H9 (cell line): Measurements from ENCODE around the gene SYK. TPM values are rescaled to one million over a fixed set of nuclear protein-coding genes. Genes with fewer than 3 reads are reported as not detected.

Source experiments
- DNase-seq: peaks from one replicate; pipeline ENCODE4 v3.0.0-alpha.2; 2017
- H2AFZ ChIP-seq: one replicate; pipeline ENCODE4 v1.6.1; 2013; ENCODE audit warnings: mild to moderate bottlenecking, low read length, control low read depth, moderate library complexity
- H2AK5ac ChIP-seq: 2 replicates; pipeline ENCODE4 v1.6.1; 2013; ENCODE audit warnings: low read length, control low read depth, mixed read lengths; ENCODE audit not compliant: insufficient read length
- H2BK120ac ChIP-seq: one replicate; pipeline ENCODE4 v1.6.1; 2013; ENCODE audit warnings: low read depth, mild to moderate bottlenecking, low read length, control low read depth, inconsistent platforms; ENCODE audit not compliant: poor library complexity, severe bottlenecking
- H2BK12ac ChIP-seq: 2 replicates; pipeline ENCODE4 v1.6.1; 2013; ENCODE audit warnings: low read length, control low read depth, mixed read lengths, low read depth; ENCODE audit not compliant: insufficient read length
- H2BK15ac ChIP-seq: 2 replicates; pipeline ENCODE4 v1.6.1; 2013; ENCODE audit warnings: low read depth, low read length, control low read depth
- H2BK20ac ChIP-seq: one replicate; pipeline ENCODE4 v1.6.1; 2013; ENCODE audit warnings: low read depth, mild to moderate bottlenecking, low read length, control low read depth, inconsistent platforms; ENCODE audit not compliant: poor library complexity, severe bottlenecking
- H2BK5ac ChIP-seq: 2 replicates; pipeline ENCODE4 v1.6.1; 2013; ENCODE audit warnings: low read length, control low read depth, mixed read lengths; ENCODE audit not compliant: insufficient read length
- H3K14ac ChIP-seq: 2 replicates; pipeline ENCODE4 v1.6.1; 2013; ENCODE audit warnings: low read length, control low read depth; ENCODE audit not compliant: insufficient read depth
- H3K18ac ChIP-seq: 2 replicates; pipeline ENCODE4 v1.6.1; 2013; ENCODE audit warnings: low read depth, mild to moderate bottlenecking, mixed read lengths, low read length, control low read depth; ENCODE audit not compliant: insufficient read length
- H3K23ac ChIP-seq: 2 replicates; pipeline ENCODE4 v1.6.1; 2013; ENCODE audit warnings: low read length, control low read depth, mixed read lengths, low read depth; ENCODE audit not compliant: insufficient read length
- H3K23me2 ChIP-seq: 2 replicates; pipeline ENCODE4 v1.6.1; 2013; ENCODE audit warnings: low read depth, mild to moderate bottlenecking, mixed read lengths, low read length, control low read depth; ENCODE audit not compliant: insufficient read length, poor library complexity, severe bottlenecking
- H3K27ac ChIP-seq: 2 replicates; pipeline ENCODE4 v1.5.1; 2013; ENCODE audit warnings: low read length, control low read depth, mixed read lengths, low read depth; ENCODE audit not compliant: insufficient read length
- H3K27me3 ChIP-seq: 2 replicates; pipeline ENCODE4 v1.6.1; 2013; ENCODE audit warnings: low read length, control low read depth, inconsistent platforms; ENCODE audit not compliant: insufficient read depth
- H3K4ac ChIP-seq: 2 replicates; pipeline ENCODE4 v1.6.1; 2013; ENCODE audit warnings: low read depth, mild to moderate bottlenecking, control low read depth, inconsistent platforms, low read length, moderate library complexity
- H3K4me1 ChIP-seq: 2 replicates; pipeline ENCODE4 v1.6.1; 2013; ENCODE audit warnings: low read length, control low read depth, inconsistent platforms; ENCODE audit not compliant: insufficient read depth
- H3K4me2 ChIP-seq: 2 replicates; pipeline ENCODE4 v1.6.1; 2013; ENCODE audit warnings: low read length, control low read depth, mixed read lengths; ENCODE audit not compliant: insufficient read length, insufficient read depth
- H3K56ac ChIP-seq: 2 replicates; pipeline ENCODE4 v1.6.1; 2013; ENCODE audit warnings: low read depth, mild to moderate bottlenecking, mixed read lengths, low read length, control low read depth; ENCODE audit not compliant: insufficient read length
- H3K79me1 ChIP-seq: 2 replicates; pipeline ENCODE4 v1.6.1; 2013; ENCODE audit warnings: low read depth, mild to moderate bottlenecking, moderate library complexity, low read length, control low read depth, inconsistent platforms; ENCODE audit not compliant: insufficient read depth, poor library complexity, severe bottlenecking
- H3K79me2 ChIP-seq: 2 replicates; pipeline ENCODE4 v1.6.1; 2013; ENCODE audit warnings: low read length, control low read depth, inconsistent platforms; ENCODE audit not compliant: insufficient read depth
- H3K9ac ChIP-seq: 2 replicates; pipeline ENCODE4 v1.6.1; 2013; ENCODE audit warnings: low read length, control low read depth, mixed read lengths; ENCODE audit not compliant: insufficient read length; ENCODE audit errors: extremely low read depth
- H3K9me3 ChIP-seq: one replicate; pipeline ENCODE4 v1.6.1; 2013; ENCODE audit warnings: low read depth, low read length, inconsistent platforms; ENCODE audit not compliant: control insufficient read depth
- H3T11ph ChIP-seq: one replicate; pipeline ENCODE4 v1.6.1; 2013; ENCODE audit warnings: mild to moderate bottlenecking, low read length, control low read depth, inconsistent platforms
- H4K20me1 ChIP-seq: one replicate; pipeline ENCODE4 v1.6.1; 2013; ENCODE audit not compliant: control insufficient read depth, insufficient read length, insufficient read depth
- H4K5ac ChIP-seq: 2 replicates; pipeline ENCODE4 v1.6.1; 2013; ENCODE audit warnings: low read depth, mild to moderate bottlenecking, mixed read lengths, low read length, control low read depth; ENCODE audit not compliant: insufficient read length
- H4K8ac ChIP-seq: replicated peaks from 2 replicates; pipeline ENCODE4 v1.6.1; 2013; ENCODE audit warnings: low read length, control low read depth, mixed read lengths, low read depth; ENCODE audit not compliant: insufficient read length
- H4K91ac ChIP-seq: 2 replicates; pipeline ENCODE4 v1.6.1; 2013; ENCODE audit warnings: low read depth, mild to moderate bottlenecking, moderate library complexity, mixed read lengths, low read length, control low read depth; ENCODE audit not compliant: insufficient read length
- H3K27ac Mint-ChIP-seq, 3 experiments: 2 replicates in 2 of 3; 3 replicates in 1 of 3; pipeline ENCODE4 v1.8.0; 2020 to 2021; ENCODE audit warnings: mixed read lengths in 3 of 3, mild to moderate bottlenecking in 1 of 3, moderate library complexity in 1 of 3
- H3K27me3 Mint-ChIP-seq: 2 replicates; pipeline ENCODE4 v1.8.0; 2021; ENCODE audit warnings: low read depth, mild to moderate bottlenecking, moderate library complexity, mixed read lengths
- H3K36me3 Mint-ChIP-seq, 3 experiments: 2 replicates in 2 of 3; 3 replicates in 1 of 3; pipeline ENCODE4 v1.8.0; 2020 to 2021; ENCODE audit warnings: low read depth in 3 of 3, mixed read lengths in 3 of 3; ENCODE audit not compliant: insufficient read depth in 1 of 3
- H3K4me1 Mint-ChIP-seq, 2 experiments: 2 replicates each; pipeline ENCODE4 v1.8.0; 2020; ENCODE audit warnings: mixed read lengths in 2 of 2
- H3K4me3 Mint-ChIP-seq, 2 experiments: 2 replicates in 1 of 2; 3 replicates in 1 of 2; pipeline ENCODE4 v1.8.0; 2020 to 2021; ENCODE audit warnings: mild to moderate bottlenecking in 2 of 2, mixed read lengths in 2 of 2, moderate library complexity in 1 of 2
- H3K9me3 Mint-ChIP-seq, 2 experiments: 2 replicates in 1 of 2; 3 replicates in 1 of 2; pipeline ENCODE4 v1.8.0; 2020; ENCODE audit warnings: mild to moderate bottlenecking in 2 of 2, mixed read lengths in 2 of 2, moderate library complexity in 1 of 2
- total RNA-seq: library from RNA; stranded (reverse); gene quantifications from 2 replicates; pipeline ENCODE4 v1.2.1, GENCODE V29; 2021
- TF ChIP-seq, protein P1 (sequence below): fragments of 200-600 bp; sonication (generic); conservative IDR thresholded peaks from 3 replicates; pipeline ENCODE4 v1.8.0; 2021; ENCODE audit warnings: antibody characterized with exemption, mild to moderate bottlenecking

SYK gene
- total RNA-seq, 1 experiment from 2014 or later = 7.9 TPM

DNA sequence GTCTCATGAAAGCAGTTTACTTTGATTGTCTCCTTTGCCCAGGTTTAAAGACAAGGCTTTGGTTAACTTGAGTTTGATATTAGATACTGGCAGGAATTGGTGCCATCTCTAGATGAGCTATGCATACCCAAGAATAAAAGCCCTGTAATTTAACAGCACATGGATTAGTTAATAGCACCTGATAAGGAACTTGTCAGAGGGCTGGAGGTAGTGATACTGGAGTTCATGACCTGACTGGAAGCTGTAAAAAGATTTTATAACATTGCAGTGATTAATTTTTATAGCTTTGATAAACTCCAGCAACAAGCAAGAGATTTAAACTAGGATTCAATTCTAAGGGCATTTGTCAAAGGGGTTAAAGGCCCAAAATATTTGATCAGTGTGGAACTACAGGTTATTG is 34.9 kb upstream of the SYK start:
- Histone ChIP-seq H2BK12ac (no peak overlapping the region), H3K4me2 (no peak overlapping the region), H4K8ac (no peak overlapping the region), H2BK120ac (no peak overlapping the region), H4K20me1 (no peaks in the 10 kb centered on the region), H2BK5ac (no peak overlapping the region), H3K56ac (no peak overlapping the region), H3K18ac (no peak overlapping the region), H3K23me2 (no peaks in the 10 kb centered on the region), H2AK5ac (no peak overlapping the region), H2BK15ac (no peak overlapping the region), H3K9ac (no peak overlapping the region), H3K27me3 (no peaks in the 10 kb centered on the region), H3K4me1 (no peaks in the 10 kb centered on the region), H3K23ac (no peak overlapping the region), H3K79me2 (no peaks in the 10 kb centered on the region), H2BK20ac (no peak overlapping the region), H3K79me1 (no peaks in the 10 kb centered on the region), H2AFZ (no peak overlapping the region), H3T11ph (no peak overlapping the region), H4K91ac (no peak overlapping the region), H3K27ac (no peak overlapping the region), H3K4ac (no peak overlapping the region), H4K5ac (no peak overlapping the region), H3K9me3 (peaks cover 42% of the 10 kb centered on the region), H3K14ac (no peak overlapping the region)
- peaks cover 5 to 43% (median 36%) of the 10 kb centered on the region in 3 experiments for H3K36me3 Mint-ChIP-seq
- H3K4me3 Mint-ChIP-seq = no peak overlapping the region
- TF ChIP-seq, protein P1, sequence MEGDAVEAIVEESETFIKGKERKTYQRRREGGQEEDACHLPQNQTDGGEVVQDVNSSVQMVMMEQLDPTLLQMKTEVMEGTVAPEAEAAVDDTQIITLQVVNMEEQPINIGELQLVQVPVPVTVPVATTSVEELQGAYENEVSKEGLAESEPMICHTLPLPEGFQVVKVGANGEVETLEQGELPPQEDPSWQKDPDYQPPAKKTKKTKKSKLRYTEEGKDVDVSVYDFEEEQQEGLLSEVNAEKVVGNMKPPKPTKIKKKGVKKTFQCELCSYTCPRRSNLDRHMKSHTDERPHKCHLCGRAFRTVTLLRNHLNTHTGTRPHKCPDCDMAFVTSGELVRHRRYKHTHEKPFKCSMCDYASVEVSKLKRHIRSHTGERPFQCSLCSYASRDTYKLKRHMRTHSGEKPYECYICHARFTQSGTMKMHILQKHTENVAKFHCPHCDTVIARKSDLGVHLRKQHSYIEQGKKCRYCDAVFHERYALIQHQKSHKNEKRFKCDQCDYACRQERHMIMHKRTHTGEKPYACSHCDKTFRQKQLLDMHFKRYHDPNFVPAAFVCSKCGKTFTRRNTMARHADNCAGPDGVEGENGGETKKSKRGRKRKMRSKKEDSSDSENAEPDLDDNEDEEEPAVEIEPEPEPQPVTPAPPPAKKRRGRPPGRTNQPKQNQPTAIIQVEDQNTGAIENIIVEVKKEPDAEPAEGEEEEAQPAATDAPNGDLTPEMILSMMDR = no peak
- no peak for DNase-seq
- H3K9me3 Mint-ChIP-seq = peaks cover 58 to 74% of the 10 kb centered on the region in 2 experiments
- H3K27ac Mint-ChIP-seq = no peak overlapping the region
- peaks cover 6% of the 10 kb centered on the region for H3K27me3 Mint-ChIP-seq
- H3K4me1 Mint-ChIP-seq = no peaks in the 10 kb centered on the region
